Tibial artery (tissue), 4 donors: ENCODE data around the gene ZEB2.

Source experiments
- DNase-seq, 2 donors: peaks; one replicate each; pipeline ENCODE4 v3.0.0-alpha.2; 2019
- H3K27ac ChIP-seq, 2 donors: fragments of 200-600 bp; sonication (generic) in 1 of 2; 1 replicate in 1 of 2; 2 replicates in 1 of 2; pipeline ENCODE4 v1.5.1; 2018 to 2019; ENCODE audit warnings: mild to moderate bottlenecking in 1 of 2
- H3K27me3 ChIP-seq, 2 donors: fragments of 200-600 bp; sonication (generic) in 1 of 2; one replicate each; pipeline versions ENCODE4 v1.5.1 to v1.6.0; 2016 to 2019
- H3K36me3 ChIP-seq, 3 donors: fragments of 200-600 bp; sonication (generic) in 2 of 3; one replicate each; pipeline ENCODE4 v1.5.1; 2016 to 2019; ENCODE audit warnings: mild to moderate bottlenecking in 2 of 3
- H3K4me1 ChIP-seq, 4 donors: fragments of 200-600 bp; sonication (generic) in 2 of 4; 1 replicate in 3 of 4; 2 replicates in 1 of 4; pipeline ENCODE4 v1.5.1; 2016 to 2019
- H3K4me3 ChIP-seq, 2 donors: fragments of 200-600 bp; sonication (generic) in 1 of 2; 1 replicate in 1 of 2; 2 replicates in 1 of 2; pipeline ENCODE4 v1.5.1; 2018 to 2019; ENCODE audit warnings: mild to moderate bottlenecking in 2 of 2
- H3K9me3 ChIP-seq, 3 donors: fragments of 200-600 bp; sonication (generic) in 1 of 3; one replicate each; pipeline ENCODE4 v1.5.1; 2016 to 2019
- intact Hi-C: fragments of 100-400 bp; cut with DNase I; formaldehyde crosslinking; loops from one replicate; pipeline ENCODE4 v1.15.0; 2023; ENCODE audit warnings: low total_unique reads
- TF ChIP-seq, protein P1 (sequence below), 2 experiments: fragments of 200-600 bp in 1 of 2; fragments of 450-650 bp in 1 of 2; IDR thresholded peaks; one replicate each; pipeline ENCODE4 v1.5.1; 2017 to 2019; ENCODE audit warnings: antibody characterized with exemption in 2 of 2, mild to moderate bottlenecking in 1 of 2, moderate library complexity in 1 of 2

The ZEB2 gene

DNA sequence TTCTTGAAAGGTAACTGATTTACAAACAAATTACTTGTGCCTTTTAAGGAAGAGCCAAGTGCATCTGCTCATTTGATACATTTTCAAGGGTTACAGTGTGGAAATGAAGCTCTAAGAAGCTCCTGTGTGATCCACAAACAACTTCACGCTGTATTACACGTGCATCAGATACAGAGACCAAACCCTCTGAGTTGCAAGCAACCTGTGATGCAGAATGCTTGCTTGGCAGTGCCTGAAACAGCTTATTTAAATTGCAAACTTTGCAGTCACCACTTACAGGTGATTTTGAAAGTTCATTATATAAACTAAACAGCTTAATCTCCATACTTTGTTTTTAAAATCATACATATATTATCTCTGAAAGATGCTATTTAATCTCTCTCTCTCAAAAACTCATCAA is 50.1 kb downstream of the ZEB2 start:
- peaks cover 0 to 77% (median 28%) of the 10 kb centered on the region in 4 donors for H3K4me1 ChIP-seq
- intact Hi-C loops = no loop called here

GRCh38 chr2:144468823-144469595 is 50.9 kb downstream of the ZEB2 start:
- Histone ChIP-seq H3K36me3 (no peaks in the 10 kb centered on the region), H3K4me3 (no peak overlapping the region), H3K4me1 (peaks cover 0 to 71% (median 27%) of the 10 kb centered on the region in 4 donors), H3K27ac (no peak overlapping the region), H3K27me3 (no peaks in the 10 kb centered on the region), H3K9me3 (no peaks in the 10 kb centered on the region)
- intact Hi-C loops = no loop called here
- TF ChIP-seq, protein P1, sequence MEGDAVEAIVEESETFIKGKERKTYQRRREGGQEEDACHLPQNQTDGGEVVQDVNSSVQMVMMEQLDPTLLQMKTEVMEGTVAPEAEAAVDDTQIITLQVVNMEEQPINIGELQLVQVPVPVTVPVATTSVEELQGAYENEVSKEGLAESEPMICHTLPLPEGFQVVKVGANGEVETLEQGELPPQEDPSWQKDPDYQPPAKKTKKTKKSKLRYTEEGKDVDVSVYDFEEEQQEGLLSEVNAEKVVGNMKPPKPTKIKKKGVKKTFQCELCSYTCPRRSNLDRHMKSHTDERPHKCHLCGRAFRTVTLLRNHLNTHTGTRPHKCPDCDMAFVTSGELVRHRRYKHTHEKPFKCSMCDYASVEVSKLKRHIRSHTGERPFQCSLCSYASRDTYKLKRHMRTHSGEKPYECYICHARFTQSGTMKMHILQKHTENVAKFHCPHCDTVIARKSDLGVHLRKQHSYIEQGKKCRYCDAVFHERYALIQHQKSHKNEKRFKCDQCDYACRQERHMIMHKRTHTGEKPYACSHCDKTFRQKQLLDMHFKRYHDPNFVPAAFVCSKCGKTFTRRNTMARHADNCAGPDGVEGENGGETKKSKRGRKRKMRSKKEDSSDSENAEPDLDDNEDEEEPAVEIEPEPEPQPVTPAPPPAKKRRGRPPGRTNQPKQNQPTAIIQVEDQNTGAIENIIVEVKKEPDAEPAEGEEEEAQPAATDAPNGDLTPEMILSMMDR (IDR thresholded peaks at IDR 0.05) = no peak
- no peak for DNase-seq

More for the DNA sequence above, 50.1 kb downstream of the ZEB2 start:
- TF ChIP-seq, protein P1 (IDR thresholded peaks at IDR 0.05) = no peak
- DNase-seq = no peak
- H3K27me3 ChIP-seq = no peaks in the 10 kb centered on the region
- no peaks in the 10 kb centered on the region for H3K9me3 ChIP-seq
- no peak overlapping the region for H3K4me3 ChIP-seq
- H3K36me3 ChIP-seq = no peaks in the 10 kb centered on the region
- no peak overlapping the region for H3K27ac ChIP-seq

DNA sequence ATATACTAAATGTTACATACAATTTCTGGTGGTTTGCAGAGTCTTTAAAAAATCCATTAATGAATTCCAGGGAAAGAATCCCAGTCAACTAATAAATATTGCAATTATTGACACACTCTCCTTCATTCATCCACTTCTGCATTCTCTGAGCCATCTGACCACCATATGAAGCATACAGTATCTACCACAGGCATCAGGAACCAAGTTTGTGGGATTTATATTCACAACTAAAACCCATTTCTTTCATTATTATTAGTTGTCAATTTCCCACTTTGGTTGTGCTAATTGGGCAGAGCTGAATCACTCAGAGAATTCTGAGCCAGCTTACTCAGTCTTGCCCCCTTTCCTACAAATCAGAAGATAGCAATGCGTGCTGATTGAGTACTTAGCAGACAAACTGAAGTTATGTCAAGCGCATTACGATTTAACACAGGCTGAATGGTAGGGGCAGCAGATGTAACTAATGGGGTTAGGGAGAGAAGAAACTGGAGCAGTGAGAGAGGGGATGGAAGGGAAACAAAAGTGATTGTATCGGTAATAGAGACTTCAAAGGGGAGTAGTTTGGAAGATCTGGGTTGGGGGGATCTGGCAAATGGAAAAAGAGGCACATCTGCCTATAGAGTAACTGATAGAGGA is 52.3 kb downstream of the ZEB2 start:
- Histone ChIP-seq H3K36me3 (no peaks in the 10 kb centered on the region), H3K27ac (no peak overlapping the region), H3K4me1 (peaks cover 0 to 68% (median 29%) of the 10 kb centered on the region in 4 donors), H3K4me3 (no peak overlapping the region), H3K9me3 (no peaks in the 10 kb centered on the region), H3K27me3 (no peaks in the 10 kb centered on the region)
- no peak for DNase-seq
- intact Hi-C loops = no loop called here
- TF ChIP-seq, protein P1 (IDR thresholded peaks at IDR 0.05) = no peak

GRCh38 chr2:144466637-144467036 is 53.3 kb downstream of the ZEB2 start:
- Histone ChIP-seq H3K36me3 (no peaks in the 10 kb centered on the region), H3K27ac (no peak overlapping the region), H3K27me3 (no peaks in the 10 kb centered on the region), H3K9me3 (no peaks in the 10 kb centered on the region), H3K4me3 (no peak overlapping the region), H3K4me1 (peaks cover 0 to 74% (median 35%) of the 10 kb centered on the region in 4 donors)
- intact Hi-C loops = no loop called here
- no peak for DNase-seq
- TF ChIP-seq, protein P1 (IDR thresholded peaks at IDR 0.05) = no peak

DNA sequence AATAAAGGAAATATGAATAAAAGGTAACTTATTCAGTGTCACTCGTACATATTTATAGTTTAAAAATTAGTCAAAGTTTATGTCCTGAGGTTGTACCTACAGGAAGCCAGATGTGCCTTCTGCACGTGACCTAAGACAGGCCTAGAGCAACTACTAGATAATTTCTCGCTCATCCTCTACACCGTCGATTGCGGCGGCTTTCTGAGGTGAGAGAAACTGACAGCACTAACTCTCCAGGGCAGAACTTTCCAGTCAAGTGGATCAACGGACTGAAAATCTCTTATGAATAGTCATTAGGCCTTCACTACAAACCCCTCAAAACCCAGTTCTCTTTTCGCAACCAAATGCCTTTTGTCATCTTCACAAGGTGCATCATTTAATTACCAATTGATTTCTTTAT is 54.2 kb downstream of the ZEB2 start:
- no peak overlapping the region for H3K27ac ChIP-seq

More for the DNA sequence above, 54.2 kb downstream of the ZEB2 start:
- Histone ChIP-seq H3K4me1 (peaks cover 0 to 74% (median 32%) of the 10 kb centered on the region in 4 donors), H3K36me3 (no peaks in the 10 kb centered on the region), H3K27me3 (no peaks in the 10 kb centered on the region), H3K4me3 (no peak overlapping the region), H3K9me3 (no peaks in the 10 kb centered on the region)
- DNase-seq = no peak
- TF ChIP-seq, protein P1 (IDR thresholded peaks at IDR 0.05) = no peak
- intact Hi-C loops = no loop called here
